B cell (primary cell): Measurements from ENCODE around the gene AIF1. TPM values are rescaled to one million over a fixed set of nuclear protein-coding genes. Genes with fewer than 3 reads are reported as not detected.

Source experiments
- ATAC-seq: fragments of 200-7000 bp; cut with Tn5 transposase; one replicate; pipeline ENCODE4 v1.10.0; 2021; ENCODE audit warnings: low read depth, mild to moderate bottlenecking, moderate number of reproducible peaks, moderate library complexity
- CTCF ChIA-PET: fragments of 350-600 bp; sonication (Branson Sonifier 250); formaldehyde crosslinking; loops from one replicate; lab custom pipeline; 2021; ENCODE audit warnings: antibody characterized with exemption, inconsistent platforms; lab: Charles Lee
- POLR2A ChIA-PET: fragments of 350-600 bp; sonication (Branson Sonifier 250); formaldehyde crosslinking; loops from one replicate; lab custom pipeline; 2021; ENCODE audit warnings: antibody characterized with exemption; lab: Charles Lee
- DNase-seq: peaks from one replicate; pipeline ENCODE4 v3.0.0; 2013
- H2AFZ ChIP-seq: 2 replicates; pipeline ENCODE4 v1.6.1; 2012; ENCODE audit warnings: mild to moderate bottlenecking, low read depth, low read length; ENCODE audit not compliant: insufficient read depth, poor library complexity, severe bottlenecking
- H3K27ac ChIP-seq, 2 donors: 1 replicate in 1 of 2; 2 replicates in 1 of 2; pipeline ENCODE4 v1.5.1; 2012 to 2013; ENCODE audit warnings: low read length in 2 of 2, mild to moderate bottlenecking in 2 of 2, moderate library complexity in 1 of 2
- H3K27me3 ChIP-seq, 4 experiments: fragments of 200-600 bp in 1 of 4; sonication (generic) in 1 of 4; replicated peaks in 1 of 4; 1 replicate in 2 of 4; 2 replicates in 2 of 4; pipeline versions ENCODE4 v1.6.1 to v1.7.0; 2013 to 2016; ENCODE audit warnings: low read length in 3 of 4, mild to moderate bottlenecking in 2 of 4, mixed read lengths in 1 of 4, moderate library complexity in 1 of 4; ENCODE audit not compliant: insufficient read depth in 4 of 4, control insufficient read depth in 3 of 4; ENCODE audit errors: control extremely low read depth in 1 of 4
- H3K36me3 ChIP-seq, 2 experiments: replicated peaks in 1 of 2; 1 replicate in 1 of 2; 2 replicates in 1 of 2; pipeline versions ENCODE4 v1.6.1 to v1.7.1; 2013; ENCODE audit warnings: low read length in 1 of 2; ENCODE audit not compliant: insufficient read depth in 2 of 2, control insufficient read depth in 1 of 2; ENCODE audit errors: control extremely low read depth in 1 of 2, extremely low read depth in 1 of 2
- H3K4me1 ChIP-seq, 2 donors: fragments of 200-600 bp in 1 of 2; sonication (generic) in 1 of 2; 1 replicate in 1 of 2; 2 replicates in 1 of 2; pipeline versions ENCODE4 v1.5.1 to v1.6.1; 2013 to 2017; ENCODE audit warnings: low read length in 2 of 2; ENCODE audit not compliant: control insufficient read depth in 2 of 2, insufficient read depth in 2 of 2
- H3K4me2 ChIP-seq: replicated peaks from 2 replicates; pipeline ENCODE3; 2012; ENCODE audit warnings: mild to moderate bottlenecking, low read depth, low read length; ENCODE audit not compliant: poor library complexity, severe bottlenecking
- H3K4me3 ChIP-seq, 5 experiments: fragments of 200-600 bp in 1 of 5; sonication (generic) in 1 of 5; 1 replicate in 3 of 5; 2 replicates in 2 of 5; pipeline versions ENCODE4 v1.5.1 to v1.7.0; 2011 to 2016; ENCODE audit warnings: low read length in 4 of 5, mild to moderate bottlenecking in 4 of 5, low read depth in 2 of 5, control low read depth in 1 of 5, moderate library complexity in 1 of 5; ENCODE audit not compliant: insufficient read depth in 1 of 5; ENCODE audit errors: control extremely low read depth in 1 of 5, extremely low read depth in 1 of 5
- H3K79me2 ChIP-seq: fragments of 200-600 bp; sonication (generic); one replicate; pipeline ENCODE4 v1.6.0; 2016; ENCODE audit warnings: low read length; ENCODE audit not compliant: control insufficient read depth, insufficient read depth
- H3K9ac ChIP-seq: fragments of 200-600 bp; sonication (generic); 2 replicates; pipeline ENCODE4 v1.6.1; 2017; ENCODE audit warnings: mild to moderate bottlenecking, low read length, moderate library complexity
- H3K9me3 ChIP-seq, 3 donors: one replicate each; pipeline versions ENCODE4 v1.6.1 to v1.7.1; 2013; ENCODE audit warnings: low read length in 2 of 3; ENCODE audit not compliant: control insufficient read depth in 2 of 3, insufficient read depth in 1 of 3; ENCODE audit errors: control extremely low read depth in 1 of 3
- H4K20me1 ChIP-seq: 2 replicates; pipeline ENCODE4 v1.6.0; 2012; ENCODE audit warnings: mild to moderate bottlenecking, low read length; ENCODE audit not compliant: insufficient read depth, control insufficient read depth, poor library complexity, severe bottlenecking
- H3K27ac Mint-ChIP-seq: one replicate; pipeline ENCODE4 v1.8.0; 2021; ENCODE audit warnings: mixed read lengths
- H3K27me3 Mint-ChIP-seq: one replicate; pipeline ENCODE4 v1.8.0; 2021; ENCODE audit warnings: mixed read lengths
- H3K4me1 Mint-ChIP-seq: one replicate; pipeline ENCODE4 v1.8.0; 2021; ENCODE audit warnings: mixed read lengths
- H3K4me3 Mint-ChIP-seq: one replicate; pipeline ENCODE4 v1.8.0; 2021; ENCODE audit warnings: mixed read lengths
- H3K9me3 Mint-ChIP-seq: one replicate; pipeline ENCODE4 v1.8.0; 2022; ENCODE audit warnings: mixed read lengths; ENCODE audit not compliant: insufficient read depth
- CTCF ChIP-seq: fragments of 200-600 bp; IDR thresholded peaks from one replicate; pipeline ENCODE4 v1.8.0; 2022; ENCODE audit warnings: antibody characterized with exemption, mild to moderate bottlenecking
- EZH2 ChIP-seq: IDR thresholded peaks from 2 replicates; pipeline ENCODE4 v1.6.1; 2012; ENCODE audit warnings: borderline replicate concordance, low read depth, mild to moderate bottlenecking, moderate library complexity, low read length; ENCODE audit not compliant: insufficient read depth, poor library complexity, severe bottlenecking
- WGBS: methylation state at CpG from one replicate; pipeline ENCODE4 v1.1.5; 2013; ENCODE audit warnings: missing lambda C conversion rate; ENCODE audit not compliant: insufficient coverage; 5-methylcytosine and 5-hydroxymethylcytosine counted together
- intact Hi-C: fragments of 100-400 bp; cut with micrococcal nuclease; formaldehyde crosslinking; loops from one replicate; pipeline ENCODE4 v1.10.0; 2022
- polyA plus RNA-seq: library from polyadenylated mRNA; depleted of rRNA; stranded (reverse); fragments of >200 nt; gene quantifications from 2 replicates; pipeline ENCODE4 v1.2.3, GENCODE V29; 2012
- total RNA-seq, 2 donors: library from RNA; stranded (reverse); fragments of 120-200 nt in 1 of 2; gene quantifications; 1 replicate in 1 of 2; 2 replicates in 1 of 2; pipeline versions ENCODE4 v1.2.3 to v1.2.4, GENCODE V29; 2013 to 2022

The AIF1 gene
- total and polyA plus RNA-seq, 2 donors (not counting 1 experiment from before 2014, with no cell fraction given): 1.3 to 7.5 TPM

GRCh38 chr6:31592396-31592771 lies 22.6 kb upstream of the AIF1 start:
- TF ChIP-seq EZH2: no peak
- TF ChIP-seq CTCF: no peak
- H3K4me1 Mint-ChIP-seq: peaks cover 76% of the 10 kb centered on the region
- Histone ChIP-seq H3K4me3 (peak overlapping the region; percentile 7 to 62 (median 33)), H3K9ac (peak overlapping the region; percentile 49), H3K4me2 (peak overlapping the region; percentile 71), H3K27ac (peak overlapping the region; percentile 66 to 68), H3K36me3 (no peaks in the 10 kb centered on the region), H4K20me1 (no peaks in the 10 kb centered on the region), H3K79me2 (peaks cover 87% of the 10 kb centered on the region), H2AFZ (peak overlapping the region; percentile 68), H3K27me3 (no peaks in the 10 kb centered on the region), H3K4me1 (peaks cover 80 to 90% of the 10 kb centered on the region in 2 donors), H3K9me3 (no peaks in the 10 kb centered on the region)
- POLR2A ChIA-PET: interaction anchor here (0.7 to 35.3 kb wide), 6 partner anchors 23 to 306 kb away, joined by 3 to 1450 read pairs (median 6); partner anchors contain the start of genes ATP6V1G2, DDX39B, LST1 and LTA
- ATAC-seq: peak; percentile 1
- peak overlapping the region; percentile 98 for H3K27ac Mint-ChIP-seq
- CTCF ChIA-PET: interaction anchor here (0.6 to 35.3 kb wide), 6 partner anchors 11 to 400 kb away, joined by 3 to 2241 read pairs (median 4); partner anchors contain the start of genes ATP6V1G2, LST1, LTA and LTB
- intact Hi-C loops: loop anchor here (1.0 kb wide), 1 partner anchor 24 kb away; no protein-coding TSS in a partner anchor
- no peaks in the 10 kb centered on the region for H3K27me3 Mint-ChIP-seq
- 53% methylated on average over 3 of the region's 7 CpGs for WGBS
- peak overlapping the region; percentile 85 for H3K4me3 Mint-ChIP-seq
- H3K9me3 Mint-ChIP-seq: no peaks in the 10 kb centered on the region
- no peak for DNase-seq

GRCh38 chr6:31597006-31597405 lies 18.0 kb upstream of the AIF1 start:
- H3K27me3 Mint-ChIP-seq: no peaks in the 10 kb centered on the region
- DNase-seq: peak; percentile 86
- H3K4me1 ChIP-seq: peaks cover 49 to 61% of the 10 kb centered on the region in 2 donors
- peaks cover 52% of the 10 kb centered on the region for H3K4me1 Mint-ChIP-seq
- intact Hi-C loops: loop anchor here (1.0 kb wide), 1 partner anchor 16 kb away; no protein-coding TSS in a partner anchor
- CTCF ChIA-PET: interaction anchor here (0.6 to 35.3 kb wide), 14 partner anchors 13 to 582 kb away, joined by 3 to 2241 read pairs (median 8); partner anchors contain the start of genes AIF1, ATP6V1G2, DDX39B and LST1
- TF ChIP-seq CTCF (peak; percentile 80), EZH2 (no peak)
- POLR2A ChIA-PET: interaction anchor here (1.0 to 35.3 kb wide), 3 partner anchors 9 to 31 kb away, joined by 3 to 1450 read pairs (median 5); partner anchors contain the start of genes ATP6V1G2, LST1, LTA and LTB
- H3K27me3 ChIP-seq: no peaks in the 10 kb centered on the region
- H3K4me3 Mint-ChIP-seq: peak overlapping the region; percentile 35
- no peaks in the 10 kb centered on the region for H3K9me3 ChIP-seq
- no peaks in the 10 kb centered on the region for H3K9me3 Mint-ChIP-seq
- H3K4me3 ChIP-seq: no peak overlapping the region
- peak overlapping the region in 1 of 2 donors; percentile 27 for H3K27ac ChIP-seq
- H3K36me3 ChIP-seq: no peaks in the 10 kb centered on the region
- peak; percentile 68 for ATAC-seq
- H2AFZ ChIP-seq: no peak overlapping the region
- H3K9ac ChIP-seq: no peak overlapping the region
- H3K79me2 ChIP-seq: peaks cover 58% of the 10 kb centered on the region
- H4K20me1 ChIP-seq: no peaks in the 10 kb centered on the region
- H3K27ac Mint-ChIP-seq: peak overlapping the region; percentile 75
- H3K4me2 ChIP-seq: peak overlapping the region; percentile 60
- no CpG with 5 or more reads among the region's 2 CpGs for WGBS
